ENCODE measurements around the gene SLC43A2. TPM values are rescaled to one million over a fixed set of nuclear protein-coding genes. Genes with fewer than 3 reads are reported as not detected.
A peak's percentile ranks its signal among the peaks of the same experiment; 100 is the strongest.

SLC43A2 gene
- total RNA-seq, 1 donor from 2014 or later, result 5.2 TPM

DNA sequence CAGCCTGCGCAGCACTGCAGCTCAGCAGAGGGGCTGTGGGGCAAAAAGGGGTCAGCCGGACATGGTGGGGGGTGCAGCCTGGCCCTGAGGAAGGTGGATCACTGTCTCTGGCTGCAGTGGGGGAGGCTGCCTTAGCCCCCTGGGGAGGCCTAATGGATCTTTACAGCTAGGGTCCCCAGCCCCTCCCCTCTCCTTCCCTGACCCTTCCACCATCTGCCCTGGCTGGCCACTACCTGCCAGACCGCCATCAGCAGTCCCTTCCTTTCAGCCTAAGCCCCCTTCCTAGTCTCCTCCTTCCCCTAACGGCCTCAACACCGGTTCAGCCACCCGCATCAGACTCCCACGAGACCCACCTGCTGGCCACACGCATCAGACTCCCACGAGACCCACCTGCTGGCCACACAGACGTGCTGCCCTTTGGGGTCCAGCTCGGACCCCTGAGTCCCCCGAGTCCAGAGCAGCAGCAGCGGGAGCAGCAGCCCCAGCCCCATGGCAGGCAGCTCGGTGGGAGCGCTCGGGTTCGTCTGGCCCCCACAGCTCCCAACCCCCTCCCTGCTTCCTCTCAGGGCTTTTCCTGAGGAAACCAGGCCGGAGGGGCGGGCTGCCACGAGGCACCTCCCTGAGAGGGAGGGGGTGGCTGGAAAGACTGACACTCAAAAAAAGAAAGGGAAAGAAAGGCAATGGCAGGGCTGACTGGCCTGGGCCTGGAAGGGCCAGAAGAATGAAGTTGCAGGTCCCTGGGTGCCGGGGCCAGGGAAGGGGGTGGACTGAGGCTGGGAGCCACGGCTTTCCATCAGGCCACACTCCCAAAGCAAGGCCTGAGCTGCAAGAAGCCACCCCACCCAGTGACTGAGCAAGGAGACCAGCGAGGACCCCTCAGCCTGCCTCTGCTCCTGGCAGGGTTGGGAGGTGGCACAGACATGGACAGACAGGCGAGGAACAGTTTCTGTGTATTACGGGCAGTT, 16.9 kb upstream of the SLC43A2 start, which contains the start of gene SCARF1:
Gene SCARF1, minus strand, starts transcription at position 526 of the 965 bp plus-strand sequence. Its CDS starts 35 bp downstream, at position 491.
- TF ChIP-seq, protein P1, sequence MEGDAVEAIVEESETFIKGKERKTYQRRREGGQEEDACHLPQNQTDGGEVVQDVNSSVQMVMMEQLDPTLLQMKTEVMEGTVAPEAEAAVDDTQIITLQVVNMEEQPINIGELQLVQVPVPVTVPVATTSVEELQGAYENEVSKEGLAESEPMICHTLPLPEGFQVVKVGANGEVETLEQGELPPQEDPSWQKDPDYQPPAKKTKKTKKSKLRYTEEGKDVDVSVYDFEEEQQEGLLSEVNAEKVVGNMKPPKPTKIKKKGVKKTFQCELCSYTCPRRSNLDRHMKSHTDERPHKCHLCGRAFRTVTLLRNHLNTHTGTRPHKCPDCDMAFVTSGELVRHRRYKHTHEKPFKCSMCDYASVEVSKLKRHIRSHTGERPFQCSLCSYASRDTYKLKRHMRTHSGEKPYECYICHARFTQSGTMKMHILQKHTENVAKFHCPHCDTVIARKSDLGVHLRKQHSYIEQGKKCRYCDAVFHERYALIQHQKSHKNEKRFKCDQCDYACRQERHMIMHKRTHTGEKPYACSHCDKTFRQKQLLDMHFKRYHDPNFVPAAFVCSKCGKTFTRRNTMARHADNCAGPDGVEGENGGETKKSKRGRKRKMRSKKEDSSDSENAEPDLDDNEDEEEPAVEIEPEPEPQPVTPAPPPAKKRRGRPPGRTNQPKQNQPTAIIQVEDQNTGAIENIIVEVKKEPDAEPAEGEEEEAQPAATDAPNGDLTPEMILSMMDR (IDR thresholded peaks at IDR 0.05), result no peak
- no peak for TF ChIP-seq POLR2A (IDR thresholded peaks at IDR 0.05)
- TF ChIP-seq POLR2AphosphoS5 (IDR thresholded peaks at IDR 0.05; ENCODE audit: insufficient read depth in 1 of 2, low read depth in 1 of 2), result peak; percentile 37 to 62

DNA sequence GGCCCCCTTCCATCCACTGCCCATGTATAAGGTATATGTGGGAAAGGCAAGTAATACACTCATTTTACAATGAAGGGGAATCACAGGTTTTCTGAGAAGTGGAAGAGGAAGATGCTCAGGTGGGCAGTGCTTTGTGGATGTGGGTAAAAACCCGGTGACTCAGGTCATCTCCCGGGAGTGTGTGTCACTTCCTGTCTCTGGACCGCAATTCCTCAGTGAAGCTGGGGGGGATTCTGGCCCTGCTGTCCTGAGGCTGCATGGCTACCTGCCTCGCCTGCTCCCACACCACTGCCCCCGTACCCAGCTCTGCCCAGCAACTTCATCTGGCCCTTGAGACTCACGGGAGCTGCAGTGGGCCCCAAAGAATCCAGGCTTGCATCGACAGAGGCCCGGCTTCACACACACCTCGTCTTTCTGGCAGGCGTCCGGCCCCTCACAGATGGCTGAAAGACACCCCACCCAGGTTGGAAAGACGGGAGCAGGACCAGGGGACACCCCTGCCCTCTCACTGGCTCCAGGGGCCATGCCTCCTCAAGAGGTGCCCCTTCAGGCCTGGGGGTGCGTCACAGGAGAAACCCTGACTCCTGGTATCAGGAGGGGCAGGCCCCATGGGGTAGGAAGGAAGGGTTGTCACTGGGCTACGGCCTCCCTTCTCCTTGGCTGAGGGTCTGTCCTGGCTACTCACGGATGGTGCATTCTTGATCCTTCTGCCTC, 16.0 kb upstream of the SLC43A2 start:
- H3K27ac ChIP-seq, result peak overlapping the region; percentile 45

More for the DNA sequence above, 16.9 kb upstream of the SLC43A2 start, which contains the start of gene SCARF1:
- intact Hi-C loops (cut with DNase I), result loop anchor here (10.0 kb wide), 1 partner anchor 371 kb away; the partner anchor contains the start of genes BHLHA9 and TRARG1
- H3K4me3 ChIP-seq, result peak within 1 kb of the TSS; percentile 28 to 40
- peaks cover 0 to 5% of the 10 kb centered on the region in 2 donors for H3K36me3 ChIP-seq
- H3K9me3 ChIP-seq, result no peaks in the 10 kb centered on the region
- peaks cover 43% of the 10 kb centered on the region for H3K4me1 ChIP-seq
- no peaks in the 10 kb centered on the region for H3K27me3 ChIP-seq
- DNase-seq (ENCODE audit: extremely low spot score in 2 of 2), result peak in 1 of 2 donors; percentile 85
- peak within 1 kb of the TSS; percentile 45 for H3K27ac ChIP-seq

DNA sequence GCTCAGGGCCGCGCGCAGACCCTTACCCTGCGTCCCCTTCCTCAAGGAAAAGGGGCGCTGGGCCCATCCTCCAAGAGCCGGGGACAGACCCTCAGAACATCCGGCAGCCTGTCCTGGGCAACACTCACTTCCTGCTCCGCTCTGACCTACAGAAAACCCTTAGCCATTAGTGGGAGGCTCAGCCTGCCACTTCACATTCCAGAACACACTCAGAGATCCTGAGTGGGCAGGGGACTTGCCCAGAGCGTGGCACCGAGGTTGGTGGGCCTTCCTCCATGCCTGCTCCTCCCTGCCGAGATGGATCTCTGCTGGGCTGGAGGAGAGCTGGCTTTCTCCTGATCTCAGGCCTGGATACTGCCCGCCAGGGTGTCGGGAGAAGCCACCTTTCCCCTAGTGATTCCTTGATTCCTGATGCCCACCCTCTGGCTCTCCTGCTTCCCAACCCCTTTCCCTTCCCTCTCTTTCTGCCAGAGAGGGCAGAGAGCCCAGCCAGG, 15.4 kb upstream of the SLC43A2 start:
- Histone ChIP-seq H3K4me1 (peaks cover 33% of the 10 kb centered on the region), H3K27me3 (no peaks in the 10 kb centered on the region), H3K27ac (peak overlapping the region; percentile 34), H3K4me3 (peak overlapping the region; percentile 39 to 68), H3K36me3 (no peaks in the 10 kb centered on the region), H3K9me3 (no peaks in the 10 kb centered on the region)
- TF ChIP-seq, protein P1 (IDR thresholded peaks at IDR 0.05), result no peak
- TF ChIP-seq POLR2AphosphoS5 (IDR thresholded peaks at IDR 0.05; ENCODE audit: insufficient read depth in 1 of 2, low read depth in 1 of 2) (no peak), POLR2A (IDR thresholded peaks at IDR 0.05) (no peak)
- no peak for DNase-seq (ENCODE audit: extremely low spot score in 2 of 2)
- intact Hi-C loops (cut with DNase I), result loop anchor here (10.0 kb wide), 1 partner anchor 369 kb away; the partner anchor contains the start of genes BHLHA9 and TRARG1

More for the DNA sequence above, 16.0 kb upstream of the SLC43A2 start:
- Histone ChIP-seq H3K27me3 (no peaks in the 10 kb centered on the region), H3K9me3 (no peaks in the 10 kb centered on the region), H3K4me3 (peak overlapping the region; percentile 28 to 40), H3K4me1 (peaks cover 34% of the 10 kb centered on the region), H3K36me3 (no peaks in the 10 kb centered on the region)
- intact Hi-C loops (cut with DNase I), result loop anchor here (10.0 kb wide), 1 partner anchor 370 kb away; the partner anchor contains the start of genes BHLHA9 and TRARG1
- peak in 1 of 2 donors; percentile 85 for DNase-seq (ENCODE audit: extremely low spot score in 2 of 2)
- TF ChIP-seq POLR2A (IDR thresholded peaks at IDR 0.05) (no peak), POLR2AphosphoS5 (IDR thresholded peaks at IDR 0.05; ENCODE audit: insufficient read depth in 1 of 2, low read depth in 1 of 2) (no peak)
- TF ChIP-seq, protein P1 (IDR thresholded peaks at IDR 0.05), result no peak

DNA sequence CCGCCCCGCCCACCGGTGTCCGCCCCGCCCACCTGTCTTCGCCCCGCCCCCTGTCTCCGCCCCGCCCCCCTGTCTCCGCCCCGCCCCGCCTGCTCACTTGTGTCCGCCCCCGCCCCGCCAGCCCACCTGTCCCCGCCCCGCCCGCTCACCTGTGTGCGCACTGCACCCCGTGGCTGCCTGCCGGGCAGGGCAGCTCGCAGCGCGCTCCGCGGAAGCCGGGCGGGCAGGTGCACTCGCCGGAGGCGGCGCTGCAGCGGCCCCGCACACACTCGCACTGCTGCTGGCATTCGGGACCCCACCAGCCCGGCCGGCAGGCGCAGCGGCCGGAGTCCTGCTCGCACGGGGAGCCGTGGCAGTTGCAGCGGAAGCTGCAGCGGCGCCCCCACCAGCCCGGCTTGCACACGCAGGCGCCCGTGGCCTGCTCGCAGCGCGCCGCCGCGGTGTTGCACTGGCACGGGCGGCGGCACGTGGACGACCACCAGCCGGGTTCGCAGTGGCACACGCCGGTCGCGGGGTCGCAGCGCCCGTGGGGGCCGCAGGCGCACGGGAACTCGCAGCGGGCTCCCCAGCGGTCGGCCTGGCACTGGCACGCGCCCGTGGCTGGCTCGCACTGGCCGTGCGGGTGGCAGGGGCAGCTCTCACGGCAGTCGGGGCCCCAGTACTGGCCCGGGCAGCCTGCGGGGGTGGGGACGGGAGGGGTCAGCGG, 14.8 kb upstream of the SLC43A2 start:
- Histone ChIP-seq H3K27me3 (no peaks in the 10 kb centered on the region), H3K9me3 (no peaks in the 10 kb centered on the region), H3K4me1 (peaks cover 30% of the 10 kb centered on the region), H3K4me3 (peak overlapping the region; percentile 39 to 68), H3K36me3 (no peaks in the 10 kb centered on the region), H3K27ac (peak overlapping the region; percentile 34)
- TF ChIP-seq, protein P1 (IDR thresholded peaks at IDR 0.05), result no peak
- TF ChIP-seq POLR2AphosphoS5 (IDR thresholded peaks at IDR 0.05; ENCODE audit: insufficient read depth in 1 of 2, low read depth in 1 of 2) (no peak), POLR2A (IDR thresholded peaks at IDR 0.05) (no peak)
- intact Hi-C loops (cut with DNase I), result loop anchor here (10.0 kb wide), 1 partner anchor 369 kb away; the partner anchor contains the start of genes BHLHA9 and TRARG1
- no peak for DNase-seq (ENCODE audit: extremely low spot score in 2 of 2)
